ENCODE measurements around the gene SAMMSON. TPM values are rescaled to one million over a fixed set of nuclear protein-coding genes. Genes with fewer than 3 reads are reported as not detected.

The SAMMSON gene
- polyA plus RNA-seq, 3 donors, result not detected

DNA sequence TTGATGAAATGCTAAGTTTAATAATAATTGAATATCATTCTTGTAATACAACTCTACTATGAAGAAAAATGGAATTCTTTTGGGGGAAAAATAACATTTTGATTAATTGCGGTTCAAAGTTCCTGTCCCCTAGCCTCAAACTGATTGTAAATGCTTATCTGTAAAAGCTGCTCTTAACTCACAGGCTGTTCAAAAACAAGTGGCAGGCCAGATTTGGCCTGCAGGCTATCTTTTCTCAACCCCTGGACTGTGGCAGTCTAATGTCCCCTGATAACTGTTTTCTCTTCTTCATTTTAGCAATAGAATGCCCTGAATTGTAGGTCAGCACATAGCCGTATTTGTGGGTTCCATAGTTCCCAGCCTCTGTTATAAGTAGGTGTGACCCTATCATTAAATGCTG is 23.5 kb upstream of the SAMMSON start:
- Histone ChIP-seq H3K4me3 (replicated peaks in 1 of 3; ENCODE audit: low read depth in 2 of 3, low read length in 3 of 3) (no peak overlapping the region), H3K36me3 (replicated peaks in 1 of 2; ENCODE audit: control insufficient read depth in 1 of 2, insufficient read depth in 2 of 2, low read length in 2 of 2) (no peaks in the 10 kb centered on the region), H3K4me1 (ENCODE audit: control insufficient read depth in 1 of 2, insufficient read depth in 2 of 2, low read length in 2 of 2) (peaks cover 1 to 2% of the 10 kb centered on the region in 2 donors), H3K9ac (ENCODE audit: insufficient read depth, low read length, poor library complexity, severe bottlenecking) (no peak overlapping the region), H3K27ac (ENCODE audit: low read depth in 1 of 2, low read length in 2 of 2) (no peak overlapping the region), H2AFZ (ENCODE audit: insufficient read depth, low read depth, low read length, poor library complexity, severe bottlenecking) (no peak overlapping the region), H3K9me3 (replicated peaks in 1 of 2; ENCODE audit: control insufficient read depth in 1 of 2, insufficient read depth in 1 of 2, low read length in 2 of 2) (peaks cover 14 to 21% of the 10 kb centered on the region in 2 donors), H4K20me1 (ENCODE audit: insufficient read depth, low read length) (no peaks in the 10 kb centered on the region), H3K27me3 (ENCODE audit: control insufficient read depth in 2 of 2, insufficient read depth in 2 of 2, low read length in 2 of 2) (no peaks in the 10 kb centered on the region), H3K79me2 (ENCODE audit: insufficient read depth, low read length) (no peaks in the 10 kb centered on the region), H3K4me2 (replicated peaks; ENCODE audit: extremely low read depth, low read length, poor library complexity, severe bottlenecking) (no peak overlapping the region)
- Mint-ChIP-seq H3K27ac (no peak overlapping the region), H3K36me3 (no peaks in the 10 kb centered on the region), H3K27me3 (ENCODE audit: low read depth in 3 of 3) (peaks cover 0 to 1% (median 0%) of the 10 kb centered on the region in 3 donors), H3K4me1 (peaks cover 6% of the 10 kb centered on the region), H3K4me3 (no peak overlapping the region), H3K9me3 (peaks cover 17 to 30% (median 23%) of the 10 kb centered on the region in 7 donors)
- 100% methylated on average over 1 of the region's 2 CpGs for WGBS (ENCODE audit: insufficient coverage)
- DNase-seq, result no peak
- no peak for TF ChIP-seq CTCF (IDR thresholded peaks at IDR 0.05)
- intact Hi-C loops (cut with micrococcal nuclease), result no loop called here

- H3K4me1 Mint-ChIP-seq, result peaks cover 22% of the 10 kb centered on the region
- no CpG with 5 or more reads among the region's 5 CpGs for WGBS (ENCODE audit: insufficient coverage)
- no peak overlapping the region for H3K9ac ChIP-seq (ENCODE audit: insufficient read depth, low read length, poor library complexity, severe bottlenecking)
- peaks cover 3 to 10% of the 10 kb centered on the region in 2 donors for H3K9me3 ChIP-seq (replicated peaks in 1 of 2; ENCODE audit: control insufficient read depth in 1 of 2, insufficient read depth in 1 of 2, low read length in 2 of 2)
- no peak overlapping the region for H3K4me2 ChIP-seq (replicated peaks; ENCODE audit: extremely low read depth, low read length, poor library complexity, severe bottlenecking)
- intact Hi-C loops (cut with micrococcal nuclease), result no loop called here
- H4K20me1 ChIP-seq (ENCODE audit: insufficient read depth, low read length), result no peaks in the 10 kb centered on the region
- no peaks in the 10 kb centered on the region for H3K36me3 Mint-ChIP-seq
- H3K27ac Mint-ChIP-seq, result peak overlapping the region in 2 of 7 donors; percentile 4 to 25
- no peak for TF ChIP-seq CTCF (IDR thresholded peaks at IDR 0.05)
- no peaks in the 10 kb centered on the region for H3K79me2 ChIP-seq (ENCODE audit: insufficient read depth, low read length)
- peaks cover under 1 to 21% (median 8%) of the 10 kb centered on the region in 7 donors for H3K9me3 Mint-ChIP-seq
- H3K4me3 Mint-ChIP-seq, result no peak overlapping the region
- peaks cover 14 to 19% of the 10 kb centered on the region in 2 donors for H3K4me1 ChIP-seq (ENCODE audit: control insufficient read depth in 1 of 2, insufficient read depth in 2 of 2, low read length in 2 of 2)
- H3K4me3 ChIP-seq (replicated peaks in 1 of 3; ENCODE audit: low read depth in 2 of 3, low read length in 3 of 3), result no peak overlapping the region
- H3K27me3 Mint-ChIP-seq (ENCODE audit: low read depth in 3 of 3), result peaks cover 0 to 2% (median 1%) of the 10 kb centered on the region in 3 donors
- H2AFZ ChIP-seq (ENCODE audit: insufficient read depth, low read depth, low read length, poor library complexity, severe bottlenecking), result no peak overlapping the region
- H3K36me3 ChIP-seq (replicated peaks in 1 of 2; ENCODE audit: control insufficient read depth in 1 of 2, insufficient read depth in 2 of 2, low read length in 2 of 2), result no peaks in the 10 kb centered on the region
- DNase-seq, result peak; percentile 12 to 36 (median 34)
- no peaks in the 10 kb centered on the region for H3K27me3 ChIP-seq (ENCODE audit: control insufficient read depth in 2 of 2, insufficient read depth in 2 of 2, low read length in 2 of 2)
- no peak overlapping the region for H3K27ac ChIP-seq (ENCODE audit: low read depth in 1 of 2, low read length in 2 of 2)
These were observed 15.8 kb upstream of the SAMMSON start for GRCh38 chr3:69983546-69984265.
